ENCODE results near the gene NEO1. TPM values are rescaled to one million over a fixed set of nuclear protein-coding genes. Genes with fewer than 3 reads are reported as not detected.

The NEO1 gene
- total and polyA plus RNA-seq, 2 of the 13 experiments (the other 11 are each of a cell fraction or from before 2014, with no cell fraction given): 8.4 to 11.0 TPM

GRCh38 chr15:73105064-73105463, 52.8 kb downstream of the NEO1 start (continued):
- TF ChIP-seq DMTF1 (CRISPR knock-in tag; IDR thresholded peaks at IDR 0.05) (no peak), ZNF576 (CRISPR knock-in tag; IDR thresholded peaks at IDR 0.05) (no peak), ZNF777 (CRISPR knock-in tag; IDR thresholded peaks at IDR 0.05) (no peak), RORA (CRISPR knock-in tag; IDR thresholded peaks at IDR 0.05) (no peak), ZHX2 (IDR thresholded peaks at IDR 0.05; ENCODE audit: low read depth) (no peak), ZHX2 (CRISPR knock-in tag; IDR thresholded peaks at IDR 0.05; ENCODE audit: borderline replicate concordance) (no peak), ARID5B (CRISPR knock-in tag; IDR thresholded peaks at IDR 0.05) (peak; percentile 40; the same call in 1 of the 2 replicates), JDP2 (CRISPR knock-in tag; IDR thresholded peaks at IDR 0.05; ENCODE audit: borderline replicate concordance) (no peak), ZNF205 (CRISPR knock-in tag; IDR thresholded peaks at IDR 0.05) (no peak), ZNF281 (CRISPR knock-in tag; IDR thresholded peaks at IDR 0.05; ENCODE audit: borderline replicate concordance) (no peak), U2AF1 (optimal IDR thresholded peaks at IDR 0.05; ENCODE audit: low read depth, low read length) (no peak), DMAP1 (CRISPR knock-in tag; IDR thresholded peaks at IDR 0.05) (no peak), HNF4A (CRISPR knock-in tag; IDR thresholded peaks at IDR 0.05) (0 out of 2 replicates have a peak, but pooled peaks have one; percentile 20), RFXAP (CRISPR knock-in tag; IDR thresholded peaks at IDR 0.05; ENCODE audit: borderline replicate concordance) (no peak)
